NCI-H69 (cell line): ENCODE data around the gene OSM.

Source experiments
- DNase-seq: peaks from one replicate; lab custom pipeline; 2025; lab: John Stamatoyannopoulos, UW

The OSM gene

DNA sequence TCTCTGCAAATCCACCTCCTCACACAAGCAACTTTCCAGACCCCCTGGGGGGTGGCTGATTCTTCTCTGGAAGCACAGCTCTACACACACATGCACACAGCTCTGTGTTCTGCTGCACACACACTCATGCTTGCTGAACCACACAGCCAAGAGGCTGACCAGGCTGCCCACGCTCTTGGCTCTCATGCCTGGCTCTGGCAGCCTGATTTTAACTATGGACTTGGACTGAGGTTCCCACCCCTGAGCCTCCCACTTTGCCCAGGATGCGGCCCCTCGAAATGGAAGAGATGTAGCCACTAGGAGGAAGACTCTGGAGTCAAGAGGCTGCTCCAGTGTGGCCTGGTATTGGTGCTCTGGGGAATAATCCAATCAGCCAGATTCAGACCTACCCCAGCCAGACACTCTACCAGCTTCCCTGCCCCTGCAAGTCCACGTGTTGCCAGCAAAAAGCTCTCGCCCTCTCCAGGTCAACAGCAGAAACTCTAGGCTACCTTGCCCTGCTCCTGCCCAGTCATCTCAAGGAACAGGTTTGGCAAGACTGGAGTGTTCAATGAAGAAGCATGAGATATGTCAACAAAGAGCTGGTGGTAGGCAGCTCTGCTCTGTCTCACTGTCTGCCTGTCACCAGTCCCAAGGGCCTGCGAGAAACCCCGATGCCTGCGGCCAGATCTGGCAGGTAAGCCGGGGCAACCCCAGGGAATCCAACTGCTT lies 31.5 kb upstream of the OSM start:
- no peak for DNase-seq

DNA sequence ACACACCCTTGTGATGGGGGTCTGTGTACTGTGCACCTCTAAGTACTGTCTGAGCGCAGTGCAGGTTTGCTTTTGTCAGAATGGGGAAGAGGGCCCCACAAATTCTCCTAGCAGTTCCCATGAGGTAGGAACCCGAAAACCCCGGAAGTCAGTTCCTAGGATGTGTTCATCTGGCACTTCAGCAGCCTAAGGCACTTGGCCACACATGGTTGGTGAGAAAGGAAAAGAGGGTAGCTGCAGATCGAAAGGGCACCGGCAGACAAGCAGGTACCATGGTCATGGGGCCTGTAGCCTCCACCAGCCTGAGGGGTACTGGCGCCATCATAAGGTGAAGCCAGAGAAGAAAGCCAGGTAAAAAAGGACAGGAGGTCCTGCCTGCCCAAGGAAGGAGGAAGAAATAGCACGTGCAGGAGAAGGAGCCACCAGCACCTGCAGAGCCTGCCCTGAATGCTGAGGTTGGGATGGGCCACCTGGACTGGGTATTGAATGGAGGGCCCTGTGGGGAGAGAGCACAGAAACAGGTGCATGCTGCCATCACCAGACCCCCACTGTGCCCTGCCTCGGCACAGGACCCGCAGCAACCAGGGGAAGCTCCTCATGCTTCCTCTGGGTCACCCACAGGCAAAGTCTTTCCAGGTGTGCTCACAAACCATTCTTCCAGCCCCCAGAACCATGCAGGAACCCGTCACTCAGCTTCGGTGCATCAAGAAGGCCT lies 30.8 kb upstream of the OSM start:
- DNase-seq: no peak

DNA sequence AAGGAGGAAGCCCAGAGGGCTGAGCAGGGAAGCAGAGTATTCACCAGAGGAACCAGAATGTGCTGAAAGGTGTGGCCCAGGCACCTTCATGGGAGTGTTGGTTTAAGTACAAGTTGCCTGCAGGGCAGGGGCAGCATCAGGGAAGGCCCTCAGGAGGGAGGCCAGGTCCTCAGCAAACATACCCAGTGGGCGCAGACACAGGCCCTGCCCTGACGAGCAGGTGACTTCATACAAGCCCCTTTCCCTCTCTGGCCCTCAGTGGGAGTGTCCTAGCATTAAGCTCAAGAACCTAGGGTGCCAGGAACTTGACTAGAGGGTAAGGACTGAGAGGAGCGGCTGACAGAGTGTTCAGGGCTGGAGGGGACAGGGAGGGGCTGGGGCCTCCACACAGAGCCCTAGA lies 30.2 kb upstream of the OSM start:
- DNase-seq: peak; percentile 37

DNA sequence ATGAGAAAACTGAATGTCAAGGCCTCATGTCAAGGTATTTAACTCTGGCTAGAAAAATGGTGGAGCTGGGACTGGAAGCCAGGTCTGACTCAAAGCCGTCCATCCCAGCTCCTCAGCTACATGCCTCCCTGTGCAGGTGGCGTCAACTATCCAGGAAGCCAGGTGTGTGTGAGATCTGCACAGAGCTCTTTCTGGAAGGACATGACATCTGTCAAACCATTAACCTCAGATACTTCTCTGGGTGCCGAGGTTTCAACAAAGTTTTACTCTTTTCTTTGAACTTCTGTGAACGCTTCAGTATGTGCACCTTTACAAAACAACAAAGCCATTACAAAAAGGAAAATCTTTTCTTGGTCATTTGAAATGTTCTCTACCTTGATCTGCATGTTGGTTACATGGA lies 29.7 kb upstream of the OSM start:
- no peak for DNase-seq

DNA sequence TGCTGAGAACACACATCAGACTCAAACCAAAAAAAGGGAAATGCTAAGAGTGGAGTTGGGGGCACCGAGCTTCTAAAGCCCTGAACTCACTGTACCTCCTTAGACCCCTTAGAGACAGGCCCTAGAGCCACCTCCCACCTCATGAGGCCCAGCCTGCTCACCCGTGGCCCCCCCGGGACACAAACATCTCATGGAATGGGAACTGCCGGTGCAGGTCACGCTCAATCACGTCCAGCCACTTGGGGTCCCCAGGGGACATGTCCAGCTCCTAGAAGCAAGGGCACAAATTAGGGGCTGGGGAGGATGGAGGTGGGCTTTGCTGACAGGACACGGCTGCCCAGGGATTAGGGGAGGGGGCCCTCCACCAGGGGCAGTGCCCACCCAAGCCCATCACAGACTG lies 28.9 kb upstream of the OSM start:
- no peak for DNase-seq

DNA sequence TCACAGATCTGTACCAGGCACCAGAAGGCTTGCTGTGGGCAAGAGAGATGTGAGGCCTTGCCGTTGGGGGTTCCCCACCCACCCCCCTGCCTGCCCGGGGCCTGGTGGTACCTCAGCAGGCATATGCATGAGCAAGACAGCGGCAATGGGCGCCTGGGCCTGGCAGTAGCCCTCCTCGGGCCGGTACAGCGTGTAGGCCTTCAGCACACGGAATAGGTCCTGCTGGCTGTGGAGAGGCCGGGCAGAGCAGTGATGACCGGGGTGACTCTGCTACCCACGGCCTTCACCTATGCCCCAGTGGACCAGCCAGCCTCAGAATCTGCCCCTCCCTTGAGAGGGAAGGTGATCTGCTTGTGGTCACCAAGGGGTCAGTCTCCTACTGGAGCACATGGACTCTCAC lies 28.2 kb upstream of the OSM start:
- DNase-seq: no peak

DNA sequence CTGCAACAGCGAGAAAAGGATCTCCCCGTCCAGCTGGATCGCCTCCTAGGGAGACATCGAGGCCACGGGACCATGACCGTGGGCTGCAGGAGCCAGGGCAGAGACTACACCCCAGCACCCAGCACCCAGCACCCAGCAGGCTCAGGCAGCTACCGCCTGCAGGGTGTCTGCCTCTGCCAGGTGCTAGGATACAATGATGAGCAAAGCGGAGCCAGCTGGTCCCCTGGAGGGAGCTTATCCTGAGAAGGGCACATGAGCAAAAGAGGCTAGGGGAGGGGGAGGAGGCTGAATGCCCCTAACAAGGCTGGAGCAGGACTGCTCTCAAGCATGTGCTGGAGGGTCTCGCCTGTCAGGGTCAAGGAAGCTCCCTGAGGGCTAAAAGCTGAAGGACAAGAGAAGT lies 27.4 kb upstream of the OSM start:
- peak; percentile 21 for DNase-seq

DNA sequence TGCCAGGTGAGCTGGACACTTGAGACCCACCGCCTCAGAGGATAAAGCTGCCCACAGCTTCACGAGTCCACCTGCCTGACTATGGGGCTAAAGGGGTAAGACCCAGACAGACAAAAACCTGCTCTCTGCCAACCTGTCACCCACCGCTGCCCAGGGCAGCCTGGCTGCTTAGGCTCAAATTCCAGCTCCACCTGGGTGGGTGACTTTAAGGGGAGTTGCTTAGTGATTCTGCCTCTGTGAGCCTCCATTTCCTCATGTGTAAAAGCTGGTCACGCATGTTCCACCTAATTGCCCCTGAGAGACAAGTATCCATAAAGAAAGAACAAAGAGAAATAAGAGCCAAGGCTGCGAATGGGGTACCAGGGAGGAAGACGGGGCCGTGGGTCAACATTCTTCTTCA lies 26.4 kb upstream of the OSM start:
- no peak for DNase-seq

DNA sequence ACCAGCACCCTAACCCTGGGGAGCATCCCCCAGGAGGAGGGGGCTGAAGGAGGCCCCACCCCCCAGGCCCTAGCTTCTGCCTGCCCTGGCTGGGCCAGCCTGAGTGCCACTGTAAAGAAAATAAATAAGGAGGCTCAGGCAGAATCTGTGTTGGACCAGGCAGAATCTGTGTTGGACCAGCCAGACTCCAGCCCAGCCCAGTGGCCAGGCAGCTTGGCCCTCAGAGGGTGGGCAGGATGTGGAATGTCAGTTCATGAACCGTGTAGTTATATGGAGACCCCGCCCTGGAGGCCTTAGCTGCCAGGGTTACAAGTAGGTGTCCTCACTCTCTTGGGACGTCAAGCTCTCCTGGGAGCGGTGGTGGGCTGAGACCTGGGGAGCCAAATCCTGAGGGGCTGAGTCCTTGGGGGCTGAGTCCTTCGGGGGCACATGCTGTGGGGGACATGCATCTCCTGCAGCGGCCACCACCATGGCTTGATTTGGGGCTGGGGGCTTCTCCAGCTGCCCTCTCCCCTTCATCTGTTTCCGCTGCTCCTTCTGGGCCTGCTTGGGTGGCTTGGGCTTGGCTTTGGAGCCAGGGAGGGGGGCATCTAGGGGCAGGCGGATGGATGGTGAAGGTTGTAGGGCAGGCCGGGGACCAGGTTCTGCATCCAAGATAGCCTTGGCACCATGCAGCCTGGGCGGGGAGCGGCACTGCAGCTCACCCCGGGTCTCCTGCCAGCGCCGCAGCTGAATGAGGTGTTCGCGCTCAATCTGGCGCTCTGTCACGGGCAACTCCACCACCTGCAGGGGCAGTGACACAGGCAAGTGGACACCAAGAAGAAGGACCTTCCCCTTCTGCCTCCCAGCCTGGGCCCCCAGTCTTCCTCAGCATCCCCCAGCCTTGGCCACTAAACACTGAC lies 25.7 kb upstream of the OSM start:
- DNase-seq: no peak

DNA sequence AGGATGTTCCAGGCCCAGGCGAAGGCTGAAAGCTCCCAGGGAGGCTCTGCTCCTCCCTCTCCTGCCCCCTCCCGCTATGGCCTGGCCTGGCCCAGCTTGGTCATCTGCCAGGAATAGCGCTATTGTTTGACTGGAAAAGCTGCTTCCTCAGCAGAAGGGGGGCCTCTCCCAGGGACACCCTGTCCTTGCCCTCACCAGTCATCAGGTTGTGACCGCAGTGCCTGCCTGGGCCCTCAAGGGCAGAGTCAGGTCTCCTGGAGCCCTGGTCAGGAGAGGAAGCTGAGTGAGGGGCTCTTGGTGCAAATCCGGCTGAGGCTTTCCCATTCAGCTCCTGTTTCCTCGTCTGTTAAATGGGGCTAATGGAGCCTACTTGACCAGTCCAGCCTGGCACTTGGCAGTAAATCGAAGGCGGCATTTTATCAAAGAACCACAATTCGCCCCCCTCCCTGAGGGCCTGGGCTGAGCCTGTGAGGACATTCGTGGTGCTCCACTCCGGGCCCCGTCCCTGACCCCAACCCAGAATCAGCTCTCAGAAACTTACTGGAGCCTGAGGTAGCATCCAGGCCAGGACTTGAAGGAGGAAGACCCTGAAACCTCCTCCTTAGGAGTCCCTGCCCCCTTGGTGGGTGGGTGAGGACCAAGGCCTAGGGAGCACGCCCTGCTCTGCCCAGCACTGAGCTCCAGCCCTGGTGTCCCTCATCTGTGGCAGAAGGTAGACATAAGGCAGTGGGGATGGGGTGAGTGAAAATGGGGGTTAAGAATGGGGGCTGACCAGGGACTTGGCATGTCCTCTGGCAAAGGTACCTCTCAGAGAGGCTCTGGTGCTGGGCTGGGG lies 24.6 kb upstream of the OSM start:
- peak; percentile 60 for DNase-seq

DNA sequence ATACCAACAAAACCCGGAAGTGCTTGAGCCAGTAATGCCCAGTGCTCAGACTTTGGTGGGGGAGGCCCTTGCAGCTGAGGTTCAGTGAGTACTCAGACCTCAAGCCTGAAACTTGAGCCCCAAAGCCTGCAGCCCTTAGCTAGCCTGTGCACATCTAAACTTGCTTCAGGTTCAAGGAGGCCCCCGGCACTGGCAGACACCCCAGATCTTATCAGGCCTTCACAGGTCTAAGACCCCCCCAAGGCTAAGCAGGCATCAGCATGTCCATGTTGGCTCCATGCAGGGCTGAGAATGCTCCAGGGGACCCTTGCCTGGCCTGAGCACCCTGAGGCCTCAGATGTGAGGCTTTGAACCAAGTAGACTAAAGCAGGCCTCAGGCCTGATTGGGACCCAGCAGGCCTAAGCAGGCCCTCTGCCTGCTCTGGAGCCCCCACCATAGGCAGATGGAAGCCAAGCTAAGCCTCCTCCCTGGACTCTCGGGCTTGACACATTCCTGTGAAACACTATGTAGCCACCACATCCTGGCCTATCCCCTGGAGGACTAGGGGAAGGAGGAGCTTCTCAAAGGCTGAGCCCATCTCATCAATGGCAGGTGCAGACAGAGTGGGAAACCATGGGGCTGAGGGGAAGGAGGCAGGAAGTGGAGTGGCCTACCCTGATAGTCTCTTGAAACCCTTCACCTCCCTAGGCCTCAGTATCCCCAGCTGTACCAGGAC lies 23.8 kb upstream of the OSM start:
- peak; percentile 60 for DNase-seq

DNA sequence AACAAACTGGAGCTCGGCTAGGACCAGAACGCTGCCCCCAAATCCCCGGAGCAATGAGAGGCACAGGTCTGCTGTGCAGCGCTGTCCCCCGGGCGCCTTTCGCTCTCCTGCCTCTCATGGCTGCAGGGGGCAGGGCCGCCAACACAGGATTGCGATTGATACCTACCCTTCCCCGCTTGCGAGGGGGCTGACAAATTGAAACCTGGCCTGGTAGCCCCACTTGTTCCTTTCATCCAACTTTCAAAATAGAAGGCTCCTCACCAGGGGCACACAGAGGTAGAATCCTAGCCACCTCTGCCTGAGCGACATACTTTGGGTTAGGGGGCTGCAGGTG lies 23.3 kb upstream of the OSM start:
- DNase-seq: no peak

DNA sequence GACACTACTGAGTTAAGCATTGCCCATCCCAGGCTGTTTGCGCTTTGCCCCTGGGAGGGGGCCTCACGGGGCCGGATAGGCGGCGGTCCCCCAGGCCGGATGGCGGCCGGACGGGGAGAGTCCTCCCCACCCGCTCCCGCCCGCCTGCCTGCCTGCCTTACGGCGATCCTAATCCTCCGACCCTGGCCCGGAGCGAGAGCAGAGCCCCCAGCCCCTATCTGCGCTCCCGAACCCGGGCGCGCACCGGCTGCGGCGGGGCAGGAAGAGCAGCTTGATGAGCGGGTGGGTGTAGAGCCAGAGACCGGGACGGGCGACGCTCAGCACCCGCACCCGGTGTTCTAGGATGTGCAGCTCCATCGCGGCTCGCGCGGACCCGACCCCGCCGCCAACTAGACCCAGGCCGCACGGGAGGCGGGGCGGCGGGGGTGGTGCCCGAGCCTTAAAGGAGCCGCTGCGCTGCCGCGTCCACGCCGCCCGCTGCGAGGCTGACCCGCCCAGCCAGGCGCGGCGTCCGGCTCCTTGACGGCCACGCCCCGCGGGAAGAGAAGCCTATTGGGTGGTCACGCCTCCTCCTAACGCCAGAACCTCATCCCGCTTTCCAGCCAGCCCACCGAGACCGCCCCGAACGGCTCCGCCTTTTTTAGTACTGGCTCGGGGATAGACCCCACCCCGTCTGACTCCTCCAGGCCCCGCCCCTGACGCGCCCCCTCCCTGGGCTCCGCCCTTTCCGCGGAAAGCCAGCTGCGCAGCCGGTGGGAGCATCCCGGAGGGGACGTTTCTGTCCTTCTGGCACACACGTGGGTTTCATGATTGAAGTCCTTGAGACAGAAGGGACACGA lies 22.7 kb upstream of the OSM start, which contains the start of gene CASTOR1:
Gene CASTOR1 (minus strand): TSS at position 365 of the 839 bp plus-strand sequence. CDS start 8 bp downstream, at position 357.
- peak; percentile 99 for DNase-seq

DNA sequence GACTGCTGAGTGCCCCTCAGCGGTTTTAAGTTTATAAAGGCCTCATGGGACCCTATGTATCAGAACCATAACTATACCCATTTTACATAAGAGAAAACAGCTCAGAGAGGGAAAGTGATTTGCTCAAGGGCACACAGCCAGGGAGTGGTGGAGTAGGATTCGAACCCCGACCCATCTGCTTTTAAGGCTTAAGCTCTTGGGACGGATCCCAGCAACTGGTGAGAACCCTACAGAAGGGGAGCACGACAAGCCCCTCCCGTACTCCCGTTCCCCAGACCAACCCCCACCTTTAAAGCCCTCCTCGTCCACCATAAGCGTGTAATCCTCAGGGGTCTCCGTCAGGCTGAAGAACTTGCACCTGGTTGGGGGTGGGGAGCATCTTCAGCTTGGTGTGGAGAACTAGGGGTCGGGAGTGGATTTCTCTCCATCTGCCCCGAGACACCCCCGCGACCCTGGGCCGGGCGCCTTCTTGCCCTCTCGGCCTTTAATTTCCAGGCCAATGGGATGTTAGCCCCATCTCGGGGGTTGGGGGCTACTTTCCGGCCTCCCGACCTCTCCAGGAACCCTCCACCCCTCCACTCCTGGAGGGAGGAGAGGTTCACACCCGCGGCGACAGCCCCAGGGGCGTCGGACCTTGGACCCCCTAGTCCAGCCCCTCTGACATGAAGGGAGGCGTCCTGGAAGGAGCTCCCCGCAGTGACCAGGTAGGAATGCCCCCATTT lies 21.9 kb upstream of the OSM start:
- DNase-seq: no peak

DNA sequence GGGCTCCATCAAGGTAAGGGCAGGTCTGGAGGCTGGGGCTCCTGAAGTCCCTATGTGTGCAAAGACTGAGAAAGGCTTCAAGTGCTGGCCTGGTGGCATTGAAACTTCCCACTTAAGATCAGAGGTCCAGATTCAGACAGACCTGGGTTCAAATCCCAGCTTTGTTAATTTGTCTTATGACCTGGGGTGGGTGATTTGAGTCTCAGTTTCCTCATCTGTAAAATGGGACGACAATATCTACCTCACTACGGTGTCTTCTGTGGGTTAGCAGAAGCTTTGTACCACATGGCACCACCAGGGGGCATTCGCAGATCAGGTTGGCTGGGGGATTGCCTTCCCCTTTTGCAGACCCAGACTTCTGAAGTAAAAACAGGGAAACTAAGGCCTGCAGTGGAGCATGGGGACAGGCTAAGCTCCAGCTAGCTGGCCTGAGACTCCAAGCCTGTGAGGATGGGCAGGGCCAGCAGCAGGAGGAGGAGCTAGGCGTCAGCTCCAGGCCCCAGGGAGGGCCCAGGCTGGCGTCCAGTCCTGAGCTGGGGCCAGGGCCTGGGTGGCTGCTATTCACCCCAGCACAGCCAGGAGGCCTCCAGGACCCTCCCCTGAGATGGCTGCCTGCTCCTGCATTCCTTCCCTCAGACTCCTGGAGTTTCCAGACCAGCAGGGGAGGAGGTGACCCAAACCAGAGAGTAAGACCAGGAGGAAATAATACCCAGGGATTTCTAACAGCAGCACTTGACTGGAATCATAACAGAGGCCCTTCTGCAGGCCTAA lies 21.2 kb upstream of the OSM start:
- peak; percentile 79 for DNase-seq

DNA sequence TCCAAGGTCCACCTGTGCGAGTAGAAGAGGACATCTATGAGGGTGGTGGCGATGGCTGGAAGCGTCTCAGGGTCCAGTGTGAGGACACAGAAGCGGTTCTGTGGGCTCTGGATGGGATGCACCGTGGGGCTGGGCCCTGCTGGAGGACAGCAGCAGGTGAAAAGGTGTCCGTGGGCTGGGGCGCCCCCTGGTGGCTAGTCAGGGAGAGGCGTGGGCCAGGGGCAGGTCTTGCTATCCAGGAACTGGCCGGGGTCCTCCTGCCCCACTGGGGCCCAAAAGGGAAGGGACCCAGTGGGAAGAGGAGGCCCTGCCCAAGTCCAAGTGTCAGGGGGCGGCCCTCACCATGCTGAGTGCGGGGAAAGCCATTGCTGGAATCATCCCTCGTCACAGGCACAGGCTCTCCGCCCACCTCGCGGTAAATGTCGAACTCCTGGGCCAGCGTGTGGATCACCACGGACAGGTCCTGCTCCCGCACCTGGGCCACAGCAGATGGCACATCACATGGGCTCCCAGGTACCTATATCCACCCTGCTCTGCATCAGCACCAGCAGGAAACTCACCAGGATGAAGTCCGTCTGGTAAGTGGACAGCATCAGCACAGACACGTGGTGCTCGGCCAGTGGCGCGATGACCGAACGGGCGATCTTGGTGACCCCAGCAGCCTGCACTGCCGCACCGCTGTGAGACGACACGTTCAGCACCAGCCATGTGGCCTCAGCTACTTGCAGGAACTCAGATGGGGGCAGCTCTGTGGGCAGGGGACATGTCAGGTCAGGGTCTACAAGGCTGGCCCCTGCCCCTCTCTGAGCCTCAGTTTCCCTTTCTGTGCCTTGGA lies 20.4 kb upstream of the OSM start:
- peak; percentile 61 for DNase-seq

DNA sequence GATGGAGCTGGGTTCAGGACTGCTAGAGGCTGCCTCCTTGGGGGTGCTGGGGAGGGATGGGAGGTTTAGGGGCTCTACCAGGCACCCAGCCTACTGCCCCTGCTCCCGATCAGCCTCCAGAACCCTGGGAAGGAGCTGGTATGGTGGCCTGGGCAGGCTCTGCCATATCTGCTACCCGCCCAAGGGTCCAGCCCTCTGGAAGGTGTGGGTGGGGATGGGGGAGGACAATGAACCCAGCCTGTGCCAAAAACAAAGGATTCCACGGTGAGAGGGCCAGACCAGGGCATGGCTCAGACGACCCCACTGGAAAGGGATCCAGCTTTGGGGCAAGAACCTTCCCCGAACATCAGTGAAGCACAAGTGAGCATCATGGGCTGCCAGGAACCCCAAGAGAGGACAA lies 19.7 kb upstream of the OSM start:
- DNase-seq: no peak

DNA sequence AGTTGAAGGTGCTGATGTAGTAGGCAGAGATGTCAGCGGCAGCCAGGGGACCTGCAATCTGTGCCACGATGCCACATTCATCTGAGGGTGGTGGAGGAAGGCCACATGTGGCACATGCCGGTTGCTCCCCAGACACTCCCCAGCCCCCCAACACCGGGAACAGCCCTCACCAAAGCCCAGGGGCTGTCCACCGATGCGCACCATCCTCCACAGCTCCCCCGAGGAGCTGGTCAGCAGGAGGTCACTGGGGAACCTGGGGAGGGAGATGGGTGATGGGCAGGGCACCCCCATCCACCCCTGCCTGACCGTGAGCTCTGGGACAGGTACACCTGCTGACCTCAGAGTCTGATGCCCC lies 19.2 kb upstream of the OSM start:
- DNase-seq: no peak
